ENCODE data around the gene MAD2L2.

Gene MAD2L2

DNA sequence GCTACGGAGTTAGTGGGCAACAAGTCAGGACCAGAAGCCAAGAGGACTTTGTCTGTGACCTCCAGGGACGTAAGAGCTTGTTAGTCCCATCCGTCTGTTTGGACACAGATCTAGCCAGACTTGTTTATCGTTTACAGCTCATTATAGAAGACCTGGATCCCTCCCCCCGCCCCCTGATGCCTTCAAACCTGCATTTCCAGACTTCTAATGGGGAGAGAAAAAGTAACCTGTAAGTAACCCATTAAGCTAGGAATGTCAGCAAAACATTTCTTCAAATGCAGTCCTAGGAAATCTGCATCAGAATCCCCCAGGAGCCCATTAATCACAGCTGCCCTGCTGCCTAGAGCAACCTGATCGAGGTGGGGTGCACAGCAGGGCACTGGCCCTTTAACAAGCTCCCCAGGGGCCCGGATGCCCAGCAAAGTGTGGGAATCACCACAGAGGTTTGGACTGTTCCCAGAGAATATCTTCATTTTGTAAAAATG lies 1.4 kb upstream of the MAD2L2 start:
- no peak for DNase-seq

DNA sequence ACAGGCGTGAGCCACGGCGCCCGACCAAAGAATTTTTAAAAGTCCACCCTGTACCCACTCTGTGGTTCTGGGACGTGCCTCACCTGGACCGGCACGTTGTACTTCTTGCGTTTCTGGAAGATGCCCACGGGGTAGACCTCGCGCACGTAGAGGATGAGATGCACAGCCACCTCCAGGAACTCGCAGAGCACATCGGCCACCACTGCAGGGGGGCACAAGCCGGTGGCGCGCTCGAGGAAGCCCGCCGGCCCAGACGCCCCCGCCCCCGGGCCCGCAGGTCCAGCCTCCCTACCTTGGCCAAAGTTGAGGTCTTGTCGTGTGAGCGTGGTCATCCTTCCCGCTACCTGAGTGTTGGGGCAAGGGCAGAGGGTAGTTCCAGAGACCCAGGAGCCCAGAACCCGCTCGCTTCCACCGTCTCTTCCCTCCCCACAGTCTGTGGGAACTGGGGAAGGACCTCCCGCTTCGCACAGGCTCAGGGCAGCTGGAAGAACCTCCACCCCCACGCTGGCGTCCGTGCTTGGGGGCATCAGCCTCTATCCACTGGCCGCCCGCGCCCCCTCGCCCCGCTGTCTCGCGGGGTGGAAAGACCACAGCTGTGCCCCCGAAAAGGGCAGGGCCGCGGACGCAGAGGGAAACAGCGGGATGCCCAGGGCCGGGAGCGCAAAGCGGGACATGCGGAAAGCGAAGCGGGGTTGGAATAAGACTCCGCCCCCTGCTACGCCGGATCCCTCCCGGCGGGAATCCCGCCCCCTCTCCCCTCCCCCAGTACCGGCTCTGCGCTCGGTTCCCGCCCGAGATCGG lies 478 bp downstream of the MAD2L2 start:
- no peak for DNase-seq

- no peak for DNase-seq
Observed at GRCh38 chr1:11678442-11678841, 2.5 kb downstream of the MAD2L2 start.

- no peak for DNase-seq
Observed at GRCh38 chr1:11676386-11677103, 4.4 kb downstream of the MAD2L2 start.

- DNase-seq, result no peak
Observed at GRCh38 chr1:11675325-11675724, 5.6 kb downstream of the MAD2L2 start.

GRCh38 chr1:11674488-11674887 lies 6.5 kb downstream of the MAD2L2 start:
- DNase-seq, result no peak

DNA sequence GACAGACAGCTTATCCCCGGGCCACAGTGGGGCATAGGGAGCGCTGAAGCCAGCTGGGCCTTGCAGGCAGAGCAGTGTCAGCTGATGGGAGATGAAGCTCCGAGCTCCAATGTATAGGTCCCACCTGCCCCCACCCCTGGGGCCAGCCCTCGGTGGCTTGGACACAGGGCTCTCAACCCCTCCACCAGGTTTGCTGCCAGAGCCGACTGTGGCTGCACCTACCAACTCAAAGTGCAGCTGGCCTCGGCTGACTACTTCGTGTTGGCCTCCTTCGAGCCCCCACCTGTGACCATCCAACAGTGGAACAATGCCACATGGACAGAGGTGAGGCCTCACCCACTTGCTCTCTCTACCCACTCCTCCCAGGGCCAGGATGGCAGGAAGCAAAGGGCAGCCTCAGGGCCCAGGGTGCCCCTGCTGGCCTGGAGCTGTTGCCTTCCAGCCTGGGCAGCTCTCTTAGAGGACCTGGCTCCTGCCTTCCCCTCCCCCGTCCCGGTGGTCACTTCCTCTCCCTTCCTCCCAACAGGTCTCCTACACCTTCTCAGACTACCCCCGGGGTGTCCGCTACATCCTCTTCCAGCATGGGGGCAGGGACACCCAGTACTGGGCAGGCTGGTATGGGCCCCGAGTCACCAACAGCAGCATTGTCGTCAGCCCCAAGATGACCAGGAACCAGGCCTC lies 7.7 kb downstream of the MAD2L2 start:
- no peak for DNase-seq

- no peak for DNase-seq
Observed at GRCh38 chr1:11671544-11672286, 9.2 kb downstream of the MAD2L2 start.

DNA sequence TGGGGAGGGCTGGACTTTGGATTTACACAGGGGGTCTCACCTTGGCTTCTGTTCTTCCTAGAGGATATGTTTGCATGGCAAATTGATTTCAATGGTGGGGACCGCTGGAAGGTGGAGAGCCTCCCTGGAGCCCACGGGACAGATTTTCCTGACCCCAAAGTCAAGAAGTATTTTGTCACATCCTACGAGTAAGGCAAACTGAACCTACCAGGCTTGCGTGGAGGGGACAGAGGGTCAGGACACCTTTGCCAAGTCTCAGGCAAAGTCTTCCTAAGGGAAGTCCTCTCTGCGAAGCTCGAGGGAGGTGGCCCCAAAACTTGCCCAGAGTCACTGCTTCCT lies 9.8 kb downstream of the MAD2L2 start:
- DNase-seq, result no peak

DNA sequence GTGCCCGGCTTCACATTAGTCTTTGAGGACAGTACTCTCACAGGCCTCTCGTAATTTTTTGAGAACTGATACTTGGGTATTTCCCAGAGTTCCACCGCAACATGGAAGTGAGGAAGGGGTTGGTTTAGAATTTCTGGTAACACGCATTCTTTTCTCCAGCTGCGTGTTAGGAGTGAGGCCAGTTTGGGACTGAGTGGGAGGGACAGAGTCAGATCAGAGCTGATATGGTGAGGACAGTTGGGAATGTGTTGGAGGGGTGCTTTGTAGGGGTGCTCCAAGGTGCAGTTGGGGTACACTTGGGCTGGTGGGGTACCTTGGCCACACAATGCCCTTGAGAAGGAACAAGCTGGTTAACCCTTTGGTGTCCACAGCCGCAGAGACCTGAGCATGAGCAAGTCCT lies 10.2 kb downstream of the MAD2L2 start:
- no peak for DNase-seq

GRCh38 chr1:11668516-11668915 lies 12.4 kb downstream of the MAD2L2 start:
- DNase-seq, result no peak

- peak; percentile 49 for DNase-seq
Observed at GRCh38 chr1:11664336-11665065, 16.4 kb downstream of the MAD2L2 start.

DNA sequence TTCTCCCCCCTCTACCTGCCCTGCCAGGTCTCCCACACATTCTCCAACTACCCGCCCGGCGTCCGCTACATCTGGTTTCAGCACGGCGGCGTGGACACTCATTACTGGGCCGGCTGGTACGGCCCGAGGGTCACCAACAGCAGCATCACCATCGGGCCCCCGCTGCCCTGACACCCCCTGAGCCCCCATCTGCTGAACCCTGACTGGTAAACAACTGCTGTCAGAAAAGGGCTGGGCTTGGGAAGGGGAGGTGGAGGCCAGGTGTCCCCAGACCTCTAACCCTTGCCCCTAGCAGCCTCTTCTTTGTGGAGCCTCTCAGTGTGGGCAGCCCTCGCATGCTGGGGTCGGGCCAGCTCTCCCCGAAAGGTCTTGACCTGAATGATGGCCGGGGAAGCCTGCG lies 19.8 kb downstream of the MAD2L2 start:
- no peak for DNase-seq

GRCh38 chr1:11659748-11660147 lies 21.2 kb downstream of the MAD2L2 start:
- DNase-seq, result no peak

- DNase-seq, result no peak
Observed at GRCh38 chr1:11658542-11658941, 22.4 kb downstream of the MAD2L2 start.

- no peak for DNase-seq
Observed at GRCh38 chr1:11657654-11658053, 23.3 kb downstream of the MAD2L2 start.

- DNase-seq, result no peak
Observed at GRCh38 chr1:11654939-11655808, 25.8 kb downstream of the MAD2L2 start.

DNA sequence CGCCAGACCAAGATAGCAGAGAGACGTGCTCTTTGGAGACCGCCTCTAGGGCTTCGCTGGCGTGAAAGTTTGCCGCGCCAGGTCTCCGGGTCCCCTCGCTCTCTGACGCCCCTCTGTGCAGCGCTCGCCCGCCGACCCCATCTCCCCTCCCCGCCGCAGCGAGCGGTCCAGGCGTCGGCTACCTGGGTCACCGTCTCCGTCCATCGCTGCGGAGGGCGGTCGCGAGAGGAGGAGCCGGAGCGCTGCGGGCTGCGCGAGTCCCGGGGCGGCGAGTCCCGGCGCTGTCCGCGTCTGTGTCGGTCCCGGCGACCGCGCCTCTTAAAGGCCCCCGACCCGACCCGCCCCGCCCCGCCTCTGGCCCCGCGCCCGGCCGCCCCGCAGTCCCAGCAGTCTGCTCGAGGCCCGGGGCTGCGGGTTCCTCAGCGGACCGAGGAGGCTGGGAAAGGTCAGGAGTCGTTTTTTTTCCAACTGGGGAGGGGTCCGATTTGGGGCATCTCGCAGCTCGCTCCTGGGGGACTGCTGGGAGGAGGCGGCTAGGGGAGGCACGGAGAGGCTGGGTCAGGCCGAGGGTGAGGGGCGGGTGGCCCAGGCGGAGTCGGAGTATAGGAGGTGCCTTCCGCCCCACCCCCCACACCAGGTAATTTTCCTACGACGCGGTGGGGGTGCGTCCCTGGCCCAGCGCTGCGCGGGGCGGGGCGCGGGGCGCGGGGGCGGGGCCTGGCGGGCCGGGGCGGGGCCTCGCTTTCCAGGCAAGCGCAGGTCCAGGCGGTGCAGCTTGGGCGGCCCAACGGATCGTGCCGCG lies 26.6 kb downstream of the MAD2L2 start, which contains the start of the genes FBXO2 and FBXO44:
Gene FBXO2 (minus strand): TSS at position 293 of the 802 bp plus-strand sequence. CDS start 89 bp downstream, at position 204.
Gene FBXO44 (plus strand): TSS at position 741 of the 802 bp plus-strand sequence. CDS start 959 bp downstream, outside the sequence.
- DNase-seq, result peak; percentile 67

- no peak for DNase-seq
Observed at GRCh38 chr1:11653861-11654136, 27.1 kb downstream of the MAD2L2 start.

DNA sequence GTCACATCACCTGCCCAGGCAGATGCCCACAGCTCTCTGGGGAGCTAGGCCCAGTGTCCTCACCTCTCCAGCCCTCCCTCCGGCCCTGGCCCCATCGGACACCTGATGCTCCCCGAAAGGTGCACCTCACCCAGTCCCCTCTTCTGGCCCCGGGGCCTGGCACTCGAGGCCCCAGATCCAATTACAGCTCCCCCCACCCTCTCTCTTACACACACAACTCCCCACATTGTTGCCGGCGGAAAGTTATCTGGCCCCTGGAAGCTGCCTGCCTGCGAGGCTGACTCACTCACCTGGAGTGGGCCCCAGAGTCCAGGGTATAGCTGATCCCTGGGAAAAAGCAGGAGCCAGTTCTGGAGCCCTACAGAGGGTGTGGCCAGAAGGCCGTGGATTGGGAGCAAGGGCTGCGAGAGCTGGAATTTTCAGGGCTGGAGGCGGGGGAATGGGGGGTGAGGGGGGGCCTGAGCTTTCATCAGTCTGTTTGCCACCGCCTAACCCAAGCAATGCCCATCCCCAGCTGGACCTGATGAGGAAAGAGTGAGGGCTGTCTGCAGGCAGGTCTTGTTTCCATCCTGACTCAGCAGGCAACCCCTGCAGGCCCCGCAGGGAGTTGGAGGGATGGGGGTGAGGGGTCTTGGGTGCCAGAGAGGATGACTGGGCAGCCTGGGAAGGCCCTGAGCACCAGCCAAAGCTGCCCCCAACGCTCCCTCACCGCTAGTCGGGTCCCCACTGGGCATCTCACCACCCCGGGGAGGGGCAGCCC lies 27.7 kb downstream of the MAD2L2 start:
- no peak for DNase-seq

Measured in activated CD4-positive, alpha-beta T cell treated with anti-CD3 and anti-CD28 coated beads for 1 hour (primary cell).